SU-DHL-6 (cell line): ENCODE data around the gene PKD1.

ENCODE experiments used
- H2AFZ ChIP-seq: fragments of 200-600 bp; sonication (generic); 2 replicates; pipeline ENCODE4 v1.6.1; 2014; ENCODE audit warnings: low read depth, mild to moderate bottlenecking, moderate library complexity, mixed read lengths, antibody characterized with exemption, low read length; ENCODE audit not compliant: severe bottlenecking
- H3F3A ChIP-seq: fragments of 200-600 bp; shearing (Covaris generic); 2 replicates; pipeline ENCODE4 v1.6.0; 2016; ENCODE audit warnings: antibody characterized with exemption, mild to moderate bottlenecking; ENCODE audit not compliant: insufficient read depth
- H3K27ac ChIP-seq: fragments of 200-600 bp; sonication (generic); 2 replicates; pipeline ENCODE4 v1.5.1; 2016; ENCODE audit warnings: low read depth, mild to moderate bottlenecking, low read length, moderate library complexity, mixed read lengths
- H3K27me3 ChIP-seq: fragments of 200-600 bp; sonication (generic), shearing (Covaris generic); 2 replicates; pipeline ENCODE4 v1.6.0; 2014; ENCODE audit warnings: mild to moderate bottlenecking, low read length
- H3K36me3 ChIP-seq: fragments of 200-600 bp; sonication (generic); 2 replicates; pipeline ENCODE4 v1.6.1; 2014; ENCODE audit warnings: mild to moderate bottlenecking, low read length, mixed read lengths
- H3K4me2 ChIP-seq: fragments of 300-600, 200-600 bp; shearing (Covaris generic), sonication (generic); 2 replicates; pipeline ENCODE4 v1.6.0; 2014; ENCODE audit warnings: low read length, low read depth, mild to moderate bottlenecking; ENCODE audit not compliant: poor library complexity, severe bottlenecking
- H3K4me3 ChIP-seq: fragments of 200-600 bp; sonication (generic); 2 replicates; pipeline ENCODE4 v1.5.1; 2014; ENCODE audit warnings: antibody characterized with exemption, low read length, mild to moderate bottlenecking, mixed read lengths; ENCODE audit not compliant: insufficient read depth, poor library complexity, severe bottlenecking
- H3K79me2 ChIP-seq: fragments of 200-600 bp; sonication (generic); 2 replicates; pipeline ENCODE4 v1.6.1; 2014; ENCODE audit warnings: mild to moderate bottlenecking, low read length, moderate library complexity; ENCODE audit not compliant: insufficient read depth
- H3K9ac ChIP-seq: fragments of 200-600 bp; sonication (generic); 2 replicates; pipeline ENCODE4 v1.7.0; 2014; ENCODE audit warnings: mild to moderate bottlenecking, low read length
- H3K9me2 ChIP-seq: fragments of 200-600 bp; sonication (generic); replicated peaks from 2 replicates; pipeline ENCODE4 v1.6.1; 2014; ENCODE audit warnings: low read length; ENCODE audit not compliant: insufficient read depth
- H3K9me3 ChIP-seq: fragments of 200-600 bp; sonication (generic); 2 replicates; pipeline ENCODE4 v1.6.1; 2014; ENCODE audit warnings: low read length, mixed read lengths; ENCODE audit not compliant: insufficient read depth
- H4K20me1 ChIP-seq: fragments of 200-600 bp; sonication (generic); 2 replicates; pipeline ENCODE4 v1.6.1; 2014; ENCODE audit warnings: low read depth, mild to moderate bottlenecking, antibody characterized with exemption, low read length, moderate library complexity, mixed read lengths
- EZH2phosphoT487 ChIP-seq: fragments of 200-600 bp; sonication (generic), shearing (Covaris generic); conservative IDR thresholded peaks from 2 replicates; pipeline ENCODE4 v1.6.1; 2018; ENCODE audit warnings: mild to moderate bottlenecking, antibody characterized with exemption, low read length, moderate library complexity, mixed read lengths
- TF ChIP-seq, protein P1 (sequence below): fragments of 200-600 bp; sonication (generic); IDR thresholded peaks from one replicate; pipeline ENCODE4 v1.5.1; 2017; ENCODE audit warnings: antibody characterized with exemption, mild to moderate bottlenecking, low read length, moderate library complexity; ENCODE audit not compliant: insufficient read depth, poor library complexity, severe bottlenecking

PKD1 gene

DNA sequence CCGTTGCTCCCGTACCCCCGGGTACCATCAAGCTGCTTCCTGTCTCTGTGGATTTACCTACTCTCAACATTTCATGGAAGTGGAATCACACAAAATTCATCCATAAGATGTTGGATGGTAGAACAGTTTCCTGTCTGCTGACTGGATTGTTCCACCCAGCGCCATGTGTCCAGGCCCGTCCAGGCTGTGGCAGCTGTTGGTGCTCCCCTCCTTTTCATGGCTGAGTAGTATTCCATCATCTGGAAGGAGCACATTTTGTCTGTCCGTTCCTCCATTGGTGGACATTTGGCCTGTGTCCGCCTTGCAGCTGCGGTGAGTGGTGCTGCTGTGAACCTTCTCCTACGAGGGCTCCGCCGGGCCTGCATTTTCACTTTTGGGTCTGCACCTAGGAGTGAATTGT lies 69.6 kb downstream of the PKD1 start:
- no peaks in the 10 kb centered on the region for H3K36me3 ChIP-seq
- no peaks in the 10 kb centered on the region for H4K20me1 ChIP-seq
- H3K27me3 ChIP-seq, result no peaks in the 10 kb centered on the region
- no peak overlapping the region for H3K27ac ChIP-seq
- H3K9ac ChIP-seq, result no peak overlapping the region
- no peak overlapping the region for H3K4me3 ChIP-seq
- TF ChIP-seq, protein P1, sequence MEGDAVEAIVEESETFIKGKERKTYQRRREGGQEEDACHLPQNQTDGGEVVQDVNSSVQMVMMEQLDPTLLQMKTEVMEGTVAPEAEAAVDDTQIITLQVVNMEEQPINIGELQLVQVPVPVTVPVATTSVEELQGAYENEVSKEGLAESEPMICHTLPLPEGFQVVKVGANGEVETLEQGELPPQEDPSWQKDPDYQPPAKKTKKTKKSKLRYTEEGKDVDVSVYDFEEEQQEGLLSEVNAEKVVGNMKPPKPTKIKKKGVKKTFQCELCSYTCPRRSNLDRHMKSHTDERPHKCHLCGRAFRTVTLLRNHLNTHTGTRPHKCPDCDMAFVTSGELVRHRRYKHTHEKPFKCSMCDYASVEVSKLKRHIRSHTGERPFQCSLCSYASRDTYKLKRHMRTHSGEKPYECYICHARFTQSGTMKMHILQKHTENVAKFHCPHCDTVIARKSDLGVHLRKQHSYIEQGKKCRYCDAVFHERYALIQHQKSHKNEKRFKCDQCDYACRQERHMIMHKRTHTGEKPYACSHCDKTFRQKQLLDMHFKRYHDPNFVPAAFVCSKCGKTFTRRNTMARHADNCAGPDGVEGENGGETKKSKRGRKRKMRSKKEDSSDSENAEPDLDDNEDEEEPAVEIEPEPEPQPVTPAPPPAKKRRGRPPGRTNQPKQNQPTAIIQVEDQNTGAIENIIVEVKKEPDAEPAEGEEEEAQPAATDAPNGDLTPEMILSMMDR, result no peak
- no peak for TF ChIP-seq EZH2phosphoT487
- H3K4me2 ChIP-seq, result no peak overlapping the region
- H2AFZ ChIP-seq, result no peak overlapping the region
- no peaks in the 10 kb centered on the region for H3F3A ChIP-seq
- no peaks in the 10 kb centered on the region for H3K79me2 ChIP-seq
- H3K9me2 ChIP-seq, result no peaks in the 10 kb centered on the region
- H3K9me3 ChIP-seq, result no peaks in the 10 kb centered on the region

DNA sequence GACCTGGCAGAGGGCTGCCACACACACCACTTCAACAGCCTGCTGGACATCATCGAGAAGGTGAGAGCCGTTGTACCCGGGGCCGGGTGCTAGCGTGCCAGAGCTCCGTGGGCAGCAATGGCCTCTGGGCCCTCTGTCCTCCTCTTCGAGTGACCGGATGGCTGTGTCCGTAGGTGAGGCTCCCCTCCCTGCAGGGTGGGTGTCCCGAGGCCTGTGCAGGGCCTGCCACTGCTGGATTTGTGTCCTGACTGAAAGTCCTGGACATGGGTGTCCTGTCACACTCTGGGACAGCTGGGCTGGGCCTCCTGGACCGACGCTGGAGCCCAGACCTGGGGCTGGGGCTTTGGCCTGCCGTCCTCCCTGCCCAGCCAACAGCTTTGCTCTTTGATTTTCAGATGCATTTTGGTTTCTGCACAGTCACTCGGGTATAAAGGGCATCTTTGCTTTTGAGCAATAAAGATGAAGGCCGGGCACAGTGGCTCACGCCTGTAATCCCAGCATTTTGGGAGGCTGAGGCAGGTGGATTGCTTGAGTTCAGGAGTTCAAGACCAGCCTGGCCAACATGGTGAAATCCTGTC lies 71.2 kb downstream of the PKD1 start:
- Histone ChIP-seq H3K27me3 (no peaks in the 10 kb centered on the region), H3K36me3 (no peaks in the 10 kb centered on the region), H4K20me1 (no peaks in the 10 kb centered on the region), H3K79me2 (no peaks in the 10 kb centered on the region), H3K9me2 (no peaks in the 10 kb centered on the region), H3K4me3 (no peak overlapping the region), H3F3A (no peaks in the 10 kb centered on the region), H2AFZ (no peak overlapping the region), H3K4me2 (no peak overlapping the region), H3K9ac (no peak overlapping the region), H3K27ac (no peak overlapping the region), H3K9me3 (no peaks in the 10 kb centered on the region)
- TF ChIP-seq, protein P1, result no peak
- no peak for TF ChIP-seq EZH2phosphoT487

DNA sequence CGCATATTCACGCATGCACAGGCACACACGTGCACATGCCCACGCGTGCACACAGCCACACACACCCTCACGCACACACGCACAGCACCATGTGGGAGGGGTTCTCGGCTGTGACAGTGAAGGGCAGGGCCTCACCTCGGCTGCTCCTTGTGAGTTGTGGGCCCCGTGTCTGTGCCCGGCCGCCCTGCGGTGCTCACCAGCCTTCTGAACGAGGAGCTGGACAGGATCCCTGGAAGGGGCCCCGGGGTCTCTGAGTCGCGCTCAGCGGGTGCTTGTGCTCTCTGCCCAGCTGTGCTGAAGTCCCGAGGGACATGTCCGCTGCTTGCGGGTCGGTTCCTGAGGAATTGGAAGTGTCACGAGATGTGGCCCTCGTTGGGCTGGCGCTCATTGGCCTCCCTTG lies 71.8 kb downstream of the PKD1 start:
- Histone ChIP-seq H3K27me3 (no peaks in the 10 kb centered on the region), H3F3A (no peaks in the 10 kb centered on the region), H4K20me1 (no peaks in the 10 kb centered on the region), H3K9me2 (no peaks in the 10 kb centered on the region), H3K36me3 (no peaks in the 10 kb centered on the region), H3K4me2 (no peak overlapping the region), H3K79me2 (no peaks in the 10 kb centered on the region), H2AFZ (no peak overlapping the region), H3K9ac (no peak overlapping the region), H3K27ac (no peak overlapping the region), H3K4me3 (no peak overlapping the region), H3K9me3 (no peaks in the 10 kb centered on the region)
- TF ChIP-seq EZH2phosphoT487, result no peak
- TF ChIP-seq, protein P1, result no peak
